HFF-Myc (cell line): Measurements from ENCODE around the gene UXS1.

ENCODE experiments used
- DNase-seq: peaks from one replicate; pipeline ENCODE4 v3.0.0-alpha.2; 2011; ENCODE audit warnings: low read depth; ENCODE audit errors: extremely low read depth
- H3K4me3 ChIP-seq: replicated peaks from 2 replicates; pipeline ENCODE4 v1.5.1; 2011; ENCODE audit warnings: low read depth, mild to moderate bottlenecking, control low read depth, low read length
- TF ChIP-seq, protein P1 (sequence below): IDR thresholded peaks from 2 replicates; pipeline ENCODE4 v1.5.1; 2012; ENCODE audit warnings: mild to moderate bottlenecking, low read depth, low read length, control low read depth; ENCODE audit errors: missing control alignments

The UXS1 gene

DNA sequence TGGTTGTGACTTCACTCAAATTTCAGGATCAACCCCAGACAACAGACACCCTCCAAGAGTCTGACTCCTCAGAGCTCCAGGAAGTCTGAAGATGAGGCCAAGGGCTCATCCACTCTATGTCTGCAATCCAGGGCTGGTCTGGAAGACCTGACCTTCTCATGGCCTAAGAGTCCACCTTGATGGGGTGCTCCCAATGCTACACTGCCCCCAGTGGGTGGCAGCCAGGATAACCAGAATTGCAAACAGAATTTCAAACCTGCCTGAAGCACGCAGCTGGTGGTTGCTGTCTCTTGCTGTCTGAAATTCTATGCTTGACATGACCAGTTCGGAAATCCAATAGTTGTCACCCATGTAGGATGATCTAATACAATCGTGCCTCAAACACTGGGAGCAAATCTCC lies 96.0 kb downstream of the UXS1 start:
- DNase-seq: no peak
- H3K4me3 ChIP-seq: no peak overlapping the region
- TF ChIP-seq, protein P1, sequence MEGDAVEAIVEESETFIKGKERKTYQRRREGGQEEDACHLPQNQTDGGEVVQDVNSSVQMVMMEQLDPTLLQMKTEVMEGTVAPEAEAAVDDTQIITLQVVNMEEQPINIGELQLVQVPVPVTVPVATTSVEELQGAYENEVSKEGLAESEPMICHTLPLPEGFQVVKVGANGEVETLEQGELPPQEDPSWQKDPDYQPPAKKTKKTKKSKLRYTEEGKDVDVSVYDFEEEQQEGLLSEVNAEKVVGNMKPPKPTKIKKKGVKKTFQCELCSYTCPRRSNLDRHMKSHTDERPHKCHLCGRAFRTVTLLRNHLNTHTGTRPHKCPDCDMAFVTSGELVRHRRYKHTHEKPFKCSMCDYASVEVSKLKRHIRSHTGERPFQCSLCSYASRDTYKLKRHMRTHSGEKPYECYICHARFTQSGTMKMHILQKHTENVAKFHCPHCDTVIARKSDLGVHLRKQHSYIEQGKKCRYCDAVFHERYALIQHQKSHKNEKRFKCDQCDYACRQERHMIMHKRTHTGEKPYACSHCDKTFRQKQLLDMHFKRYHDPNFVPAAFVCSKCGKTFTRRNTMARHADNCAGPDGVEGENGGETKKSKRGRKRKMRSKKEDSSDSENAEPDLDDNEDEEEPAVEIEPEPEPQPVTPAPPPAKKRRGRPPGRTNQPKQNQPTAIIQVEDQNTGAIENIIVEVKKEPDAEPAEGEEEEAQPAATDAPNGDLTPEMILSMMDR: peak; percentile 45

DNA sequence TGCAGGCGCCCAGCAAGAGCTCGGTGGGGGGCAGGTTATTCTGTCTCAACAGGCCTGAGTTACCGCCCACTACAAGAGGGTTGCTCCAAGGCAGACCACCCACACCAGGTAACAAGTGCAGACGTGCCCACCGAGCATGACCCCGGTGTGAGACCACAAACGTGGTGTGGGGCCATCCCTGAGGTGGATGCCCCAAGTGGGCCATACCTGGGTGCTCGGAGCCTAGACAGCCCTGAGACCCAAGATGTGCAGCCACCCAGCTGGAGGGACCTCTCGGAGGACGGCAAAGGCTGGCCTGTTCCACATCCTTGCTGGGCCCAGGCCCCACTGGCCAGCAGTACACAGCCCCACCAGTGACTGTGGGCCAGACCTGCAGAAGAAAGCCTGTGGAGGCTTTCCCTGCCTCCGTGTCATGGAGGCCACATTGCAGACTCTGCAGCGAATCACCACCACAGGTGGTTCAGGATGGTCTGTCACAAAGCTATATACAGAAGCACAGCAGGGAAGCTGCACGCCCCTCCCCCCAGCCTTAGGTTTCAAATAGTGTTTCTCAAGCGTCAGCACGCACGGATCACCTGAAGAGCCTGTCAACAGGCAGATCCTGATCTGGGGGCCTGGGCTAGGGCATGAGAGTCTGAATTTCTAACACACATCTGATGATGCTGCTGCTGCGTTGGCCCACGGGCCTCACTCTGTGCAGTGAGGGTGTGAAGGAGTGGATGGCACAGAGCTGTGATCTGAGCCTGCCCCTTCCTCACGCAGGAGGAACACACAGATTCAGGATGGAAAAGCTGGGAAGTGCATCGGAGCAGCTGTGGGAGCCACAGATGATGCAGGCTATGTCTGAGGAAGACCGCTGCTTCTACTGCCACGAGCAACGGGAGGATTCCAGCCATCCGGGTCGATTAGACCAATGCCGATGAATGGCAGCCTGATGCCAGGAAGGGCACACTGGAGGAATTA lies 96.8 kb downstream of the UXS1 start:
- DNase-seq: no peak
- TF ChIP-seq, protein P1: no peak
- no peak overlapping the region for H3K4me3 ChIP-seq

DNA sequence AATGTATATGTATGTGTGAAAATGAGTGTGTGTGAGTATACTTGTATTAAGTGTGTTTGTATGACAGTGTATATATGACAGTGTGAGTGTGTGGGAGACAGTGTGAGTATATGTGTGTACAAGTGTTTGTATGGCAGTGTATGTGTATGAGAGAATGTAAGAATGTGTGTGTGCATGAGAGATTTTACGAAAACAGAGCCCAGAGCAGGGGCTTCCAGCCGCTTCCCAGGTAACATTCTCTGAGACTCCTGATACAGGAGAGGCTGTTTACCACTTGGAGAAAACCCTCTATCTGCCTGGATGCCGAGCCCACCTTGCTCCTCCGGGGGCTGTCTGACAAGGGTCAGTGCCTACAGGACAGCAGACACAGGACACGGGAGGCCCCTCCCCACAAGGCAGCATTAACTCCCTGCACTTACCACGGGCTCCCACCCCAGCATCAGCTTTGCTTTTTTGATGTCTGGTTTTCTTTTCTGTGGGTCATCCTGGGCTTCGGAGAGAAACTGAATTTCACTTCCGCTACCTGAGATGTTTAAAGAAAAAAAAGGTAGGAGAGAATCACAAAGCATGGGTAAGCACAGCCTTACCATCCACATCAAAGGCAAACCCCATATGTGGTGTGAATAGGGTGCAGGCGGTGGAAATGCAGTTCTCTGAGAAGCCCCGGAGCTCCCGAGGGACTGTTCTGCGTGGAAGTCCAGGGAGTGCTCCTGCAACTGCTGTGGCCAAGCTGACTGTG lies 97.6 kb downstream of the UXS1 start:
- no peak for DNase-seq
- TF ChIP-seq, protein P1: no peak
- H3K4me3 ChIP-seq: no peak overlapping the region

DNA sequence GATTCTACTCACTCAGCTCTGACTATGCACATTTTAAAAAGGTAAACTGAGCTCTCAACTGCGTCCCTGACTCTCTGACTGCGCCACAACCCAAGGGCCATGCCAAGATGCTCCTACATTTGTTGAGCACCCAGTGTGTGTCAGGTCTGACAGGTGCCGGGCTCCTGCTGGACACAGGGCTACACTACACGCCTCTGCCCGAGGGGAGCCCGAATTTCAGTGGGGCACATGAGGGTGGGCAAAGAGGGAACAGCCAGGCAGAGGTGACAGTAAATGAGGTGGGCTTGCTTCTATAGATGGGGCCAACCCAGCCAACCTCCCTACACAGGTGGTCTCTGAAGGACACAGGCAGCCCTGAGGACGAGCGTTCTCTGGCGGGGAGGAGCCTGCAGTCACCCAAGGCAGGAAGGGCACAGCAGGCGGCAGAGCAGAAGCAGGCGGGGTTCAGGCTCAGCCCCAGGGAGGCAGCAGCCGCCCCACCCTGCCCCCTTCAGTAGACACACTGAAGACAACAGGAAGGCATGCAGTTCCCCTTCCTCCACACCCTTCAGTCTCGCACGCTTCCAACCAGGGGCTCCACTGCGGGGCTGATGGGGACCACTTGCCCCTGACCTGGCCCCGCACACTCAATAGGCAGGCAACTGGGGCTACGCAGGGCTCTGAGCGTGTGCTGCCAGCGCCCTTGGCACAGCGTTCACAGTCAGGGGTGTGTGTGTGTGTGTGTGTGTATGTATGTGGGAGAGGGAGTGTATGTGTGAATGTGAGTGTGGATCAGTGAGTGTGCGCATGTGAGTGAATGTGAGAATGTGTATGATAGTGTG lies 98.4 kb downstream of the UXS1 start:
- TF ChIP-seq, protein P1: no peak

DNA sequence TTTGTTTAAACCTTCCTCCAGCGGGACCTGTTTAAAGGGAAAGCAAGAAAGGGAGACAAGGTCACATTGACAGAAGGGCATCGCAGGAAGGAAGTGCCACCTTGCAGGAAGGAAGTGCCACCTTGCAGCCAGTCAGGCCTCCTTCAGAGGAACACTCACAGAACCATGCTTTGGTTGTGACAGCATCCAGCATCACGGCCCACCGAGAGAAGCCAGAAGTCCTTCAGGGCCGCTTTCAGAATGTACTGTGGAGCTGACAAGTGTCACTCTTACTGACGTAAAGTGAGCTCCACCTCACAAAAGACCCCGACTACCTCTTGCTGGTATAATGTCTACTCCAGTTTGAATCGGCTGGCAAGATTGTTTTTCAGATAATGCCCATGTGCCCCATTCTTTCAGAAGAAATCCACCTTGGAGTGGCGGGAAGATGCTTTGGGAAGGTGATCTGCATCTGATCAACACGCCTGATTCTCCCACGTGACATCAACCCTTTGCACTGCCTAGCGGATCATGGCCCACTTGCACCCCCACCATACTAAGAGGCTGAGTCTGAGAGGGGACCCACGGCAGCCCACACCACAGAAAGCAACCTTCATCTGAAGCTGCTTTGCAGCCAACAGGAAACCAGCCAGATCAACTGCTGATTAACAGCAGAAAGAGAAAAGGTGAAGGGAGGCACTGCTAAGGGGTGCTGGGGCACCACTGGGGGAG lies 99.8 kb downstream of the UXS1 start:
- H3K4me3 ChIP-seq: no peak overlapping the region
- DNase-seq: no peak
- TF ChIP-seq, protein P1: no peak

More for the DNA sequence above, 98.4 kb downstream of the UXS1 start:
- no peak for DNase-seq
- no peak overlapping the region for H3K4me3 ChIP-seq

DNA sequence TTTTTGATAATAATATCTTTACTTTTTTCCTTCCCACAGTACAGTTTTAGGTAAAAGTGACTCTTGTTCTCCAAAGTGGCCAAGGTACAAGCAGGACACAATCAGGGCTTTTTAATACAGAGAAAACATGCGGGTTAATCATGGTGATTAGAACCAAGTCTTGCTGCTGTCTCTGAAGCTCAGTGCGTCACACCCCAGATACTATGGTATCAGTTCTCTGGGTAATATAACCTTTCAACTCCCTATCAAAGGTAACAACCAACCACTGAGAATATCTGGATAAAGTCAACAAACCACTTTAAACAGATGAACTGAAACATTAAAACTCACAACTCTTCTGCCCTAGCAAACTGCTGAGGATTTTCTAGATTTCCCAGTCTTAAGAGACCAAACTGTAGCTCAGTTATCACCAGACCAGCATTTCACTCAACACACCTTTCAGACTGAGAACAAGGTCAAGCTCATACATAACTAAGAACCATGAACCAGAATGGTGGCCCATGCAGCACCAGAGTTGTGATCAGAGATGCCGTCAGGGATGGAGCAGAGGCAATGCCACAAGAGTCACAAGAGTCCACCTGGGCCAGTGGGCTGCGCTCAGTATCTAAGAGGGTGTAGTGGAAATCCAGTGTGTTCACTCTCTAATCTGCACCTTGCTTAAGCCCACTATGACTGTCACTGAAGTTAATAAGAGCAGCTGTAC lies 103.0 kb downstream of the UXS1 start:
- H3K4me3 ChIP-seq: no peak overlapping the region
- no peak for DNase-seq
- TF ChIP-seq, protein P1: no peak
